Measurements from ENCODE around the gene KLHL6.
"Not testable (repeated sequence)": the region's sequence is repeated elsewhere in the genome, so short reads cannot be mapped to it uniquely, and the experiment has no call there.

The KLHL6 gene, protein sequence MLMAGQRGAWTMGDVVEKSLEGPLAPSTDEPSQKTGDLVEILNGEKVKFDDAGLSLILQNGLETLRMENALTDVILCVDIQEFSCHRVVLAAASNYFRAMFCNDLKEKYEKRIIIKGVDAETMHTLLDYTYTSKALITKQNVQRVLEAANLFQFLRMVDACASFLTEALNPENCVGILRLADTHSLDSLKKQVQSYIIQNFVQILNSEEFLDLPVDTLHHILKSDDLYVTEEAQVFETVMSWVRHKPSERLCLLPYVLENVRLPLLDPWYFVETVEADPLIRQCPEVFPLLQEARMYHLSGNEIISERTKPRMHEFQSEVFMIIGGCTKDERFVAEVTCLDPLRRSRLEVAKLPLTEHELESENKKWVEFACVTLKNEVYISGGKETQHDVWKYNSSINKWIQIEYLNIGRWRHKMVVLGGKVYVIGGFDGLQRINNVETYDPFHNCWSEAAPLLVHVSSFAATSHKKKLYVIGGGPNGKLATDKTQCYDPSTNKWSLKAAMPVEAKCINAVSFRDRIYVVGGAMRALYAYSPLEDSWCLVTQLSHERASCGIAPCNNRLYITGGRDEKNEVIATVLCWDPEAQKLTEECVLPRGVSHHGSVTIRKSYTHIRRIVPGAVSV

GRCh38 chr3:183555541-183556081, at the start of gene KLHL6:
TSS of gene KLHL6 (minus strand) at chr3:183555706. CDS start at chr3:183555653, 53 bp downstream.
- no peak for DNase-seq

- DNase-seq = no peak
Observed at GRCh38 chr3:183597959-183598358, 42.5 kb upstream of the KLHL6 start.

GRCh38 chr3:183594636-183595035, 39.1 kb upstream of the KLHL6 start:
- no peak for DNase-seq

DNA sequence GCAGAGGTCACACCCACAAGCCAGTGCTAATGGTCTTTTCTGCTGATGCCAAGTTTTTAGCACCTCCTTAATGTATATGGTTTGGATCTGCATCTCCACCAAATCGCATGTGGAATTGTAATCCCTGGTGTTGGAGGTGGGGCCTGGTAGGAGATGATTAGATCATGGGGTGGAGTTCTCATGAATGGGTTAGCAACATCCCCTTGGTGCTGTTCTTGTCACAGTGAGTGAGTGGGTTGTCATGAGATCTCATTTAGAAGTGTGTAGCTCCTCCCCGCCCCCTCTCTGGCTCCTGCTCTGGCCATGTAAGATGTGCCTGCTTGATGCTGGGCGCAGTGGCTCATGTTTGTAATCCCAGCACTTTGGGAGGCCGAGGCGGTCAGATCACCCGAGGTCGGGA, 37.3 kb upstream of the KLHL6 start:
- DNase-seq = no peak

GRCh38 chr3:183591881-183592521, 36.5 kb upstream of the KLHL6 start:
- no peak for DNase-seq

DNA sequence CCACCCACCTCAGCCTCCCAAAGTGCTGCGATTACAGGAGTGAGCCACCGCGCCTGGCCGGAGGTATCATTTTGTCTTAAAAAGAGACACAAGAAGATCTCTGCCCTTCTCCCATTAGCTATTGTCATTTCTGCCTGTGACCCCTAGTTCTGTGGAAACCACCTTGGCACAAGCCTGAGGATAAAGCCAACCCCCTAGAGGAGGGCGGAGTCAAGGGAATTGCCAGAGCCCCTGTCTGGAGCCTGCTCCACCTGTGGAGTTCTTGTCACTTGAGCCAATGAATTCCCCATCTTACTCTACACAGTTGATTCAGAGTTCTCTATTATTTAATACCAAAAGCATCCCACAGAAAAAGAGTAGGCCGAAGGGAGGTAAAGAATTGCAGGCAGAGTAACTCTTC, 34.9 kb upstream of the KLHL6 start:
- no peak for DNase-seq

DNA sequence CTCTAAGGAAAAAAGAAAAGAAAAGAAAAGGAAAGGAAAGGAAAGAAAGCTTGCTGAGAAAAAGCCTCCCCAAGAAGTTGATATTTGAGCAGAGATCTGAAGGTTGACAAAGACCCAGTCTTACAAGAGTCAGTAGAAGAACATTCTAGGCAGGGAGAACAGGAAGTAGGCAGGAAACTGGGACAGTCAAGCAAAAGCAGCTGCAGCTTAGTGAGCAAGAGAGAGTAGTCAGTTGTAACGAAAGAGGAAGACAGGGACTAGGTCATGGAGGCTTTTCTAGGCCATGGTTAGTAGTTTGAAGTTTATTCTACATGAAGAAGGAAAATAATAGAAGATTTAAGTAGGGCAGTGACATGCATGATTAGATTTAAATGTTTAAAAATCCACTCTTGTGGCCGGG, 31.8 kb upstream of the KLHL6 start:
- no peak for DNase-seq

- no peak for DNase-seq
Observed at GRCh38 chr3:183586477-183586876, 31.0 kb upstream of the KLHL6 start.

DNA sequence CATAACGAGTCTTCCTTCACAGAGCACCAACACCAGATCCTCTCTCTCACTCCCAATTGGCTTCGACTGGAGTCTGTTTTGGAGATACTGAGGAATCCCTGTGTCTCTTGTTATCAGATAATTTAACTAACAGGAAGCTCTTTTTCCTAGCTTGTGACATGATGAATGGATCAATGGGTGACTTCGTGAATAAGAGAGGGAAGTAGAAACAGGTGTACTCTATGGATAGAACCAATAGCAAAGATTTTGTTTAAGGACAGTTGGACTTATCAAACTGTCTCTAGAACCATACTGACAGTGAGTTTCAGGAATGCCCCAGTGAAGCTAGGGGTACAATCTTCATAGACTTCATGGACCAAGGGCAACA, 29.4 kb upstream of the KLHL6 start:
- DNase-seq = no peak

- peak; percentile 71 for DNase-seq
Observed at GRCh38 chr3:183584246-183584913, 28.9 kb upstream of the KLHL6 start.

GRCh38 chr3:183583331-183584245, 28.1 kb upstream of the KLHL6 start:
- peak; percentile 5 for DNase-seq

GRCh38 chr3:183582161-183582560, 26.7 kb upstream of the KLHL6 start:
- no peak for DNase-seq

- no peak for DNase-seq
Observed at GRCh38 chr3:183581496-183582155, 26.1 kb upstream of the KLHL6 start.

GRCh38 chr3:183579967-183580900, 24.7 kb upstream of the KLHL6 start:
- no peak for DNase-seq

DNA sequence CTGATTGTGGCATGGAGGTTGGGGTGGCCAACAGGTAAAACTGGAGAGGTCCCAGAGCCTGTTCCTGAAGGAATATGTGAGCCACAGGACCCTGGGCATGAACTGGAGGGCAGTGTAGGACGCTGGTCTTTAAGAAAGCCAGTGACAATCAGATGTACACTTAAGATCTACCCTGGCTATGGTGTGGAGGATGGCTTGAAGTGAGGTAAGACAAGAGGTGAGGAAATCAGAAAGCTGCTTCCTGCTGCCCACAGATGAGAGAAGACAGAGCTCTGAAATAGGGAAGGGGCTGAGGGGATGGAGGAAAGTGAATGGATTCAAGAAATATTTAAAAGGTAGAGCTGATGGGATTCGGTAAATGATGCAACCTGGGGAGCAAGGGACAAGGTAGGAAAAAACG, 22.7 kb upstream of the KLHL6 start:
- no peak for DNase-seq

DNA sequence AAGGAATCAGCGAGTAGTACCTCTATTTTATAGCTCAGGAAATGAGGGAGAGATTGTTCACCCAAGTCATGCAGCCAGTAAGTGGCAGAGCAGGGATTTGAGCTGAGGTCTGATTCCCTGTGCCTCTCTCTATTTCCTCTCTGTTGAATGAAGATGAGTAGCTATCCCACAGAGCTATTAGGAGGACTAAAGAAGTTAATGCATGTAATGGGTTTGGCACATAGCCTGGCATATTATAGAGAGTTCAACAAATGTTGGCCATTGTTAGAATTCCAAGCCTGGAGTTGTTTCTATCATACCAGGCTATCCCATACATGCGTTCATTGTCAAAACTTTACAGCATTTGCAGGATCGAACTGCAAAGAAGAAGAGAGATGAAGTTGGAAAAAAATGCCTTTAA, 21.8 kb upstream of the KLHL6 start:
- DNase-seq = peak; percentile 26

GRCh38 chr3:183576487-183577107, 21.1 kb upstream of the KLHL6 start:
- DNase-seq = peak; percentile 88

DNA sequence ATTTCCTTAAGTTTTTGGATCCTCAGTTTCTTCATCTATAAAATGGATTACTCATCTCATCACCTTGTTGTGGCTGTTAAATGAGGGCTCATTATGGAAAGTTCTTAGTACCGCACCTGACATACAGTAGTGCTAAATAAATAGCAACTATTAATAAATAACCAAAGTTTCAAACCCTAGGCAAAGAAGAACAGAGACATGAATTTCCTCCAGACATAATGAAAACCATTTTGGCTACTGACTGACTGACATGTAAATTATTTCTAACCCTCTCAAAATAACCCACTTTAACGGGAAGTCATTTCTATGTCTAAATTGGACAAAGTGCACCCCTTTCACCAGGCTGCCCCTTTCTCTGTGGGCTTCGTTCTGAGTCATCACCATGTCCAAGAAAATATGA, 17.4 kb upstream of the KLHL6 start:
- no peak for DNase-seq

DNA sequence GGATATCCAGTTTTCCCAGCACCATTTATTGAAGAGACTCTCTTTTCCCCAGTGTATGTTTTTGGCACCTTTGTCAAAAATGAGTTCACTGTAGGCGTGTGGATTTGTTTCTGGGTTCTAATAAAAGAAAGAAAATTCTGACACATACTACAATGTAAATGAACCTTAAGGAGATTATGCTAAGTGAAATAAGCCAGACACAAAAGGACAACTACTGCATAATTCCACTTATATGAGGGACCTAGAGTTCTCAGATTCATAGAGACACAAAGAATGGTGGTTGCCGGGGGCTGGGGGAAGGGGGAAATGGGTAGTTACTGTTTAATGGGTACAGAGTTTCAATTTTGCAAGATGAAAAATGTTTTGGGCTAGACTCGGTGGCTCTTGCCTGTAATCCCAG, 14.7 kb upstream of the KLHL6 start:
- DNase-seq = not testable (repeated sequence)

DNA sequence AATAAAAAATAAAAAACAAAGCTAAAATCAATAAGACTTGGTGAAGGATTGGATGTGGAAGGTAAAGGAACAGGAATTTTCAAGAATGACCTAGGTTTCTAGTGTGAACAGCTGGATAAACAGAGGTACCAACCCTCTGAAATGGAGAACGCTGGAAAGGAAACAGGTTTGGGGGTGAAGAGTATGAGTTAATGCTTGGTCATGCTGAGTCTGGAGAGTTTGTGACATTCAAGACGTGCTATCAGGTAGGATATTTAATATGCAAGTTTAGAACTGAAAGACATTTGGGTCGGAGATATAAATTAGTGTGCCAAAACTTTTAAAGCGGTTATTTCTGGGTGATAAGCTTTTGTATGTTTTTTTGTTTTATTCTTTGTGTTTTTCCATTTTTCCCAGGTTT, 11.4 kb upstream of the KLHL6 start:
- no peak for DNase-seq

All from eye (tissue), 1 donor.